Activated naive CD4-positive, alpha-beta T cell treated with anti-CD3 and anti-CD28 coated beads, Interleukin-2, amount 10 ng/mL, durations not matched to agents 5 hours and 36 hours (primary cell): ENCODE measurements around the gene SHD. TPM values are rescaled to one million over a fixed set of nuclear protein-coding genes. Genes with fewer than 3 reads are reported as not detected.

Experiments
- total RNA-seq, 2 experiments: library from RNA; stranded (reverse); gene quantifications; one replicate each; pipeline ENCODE4 v1.2.3, GENCODE V29; 2021

SHD gene
- not detected for total RNA-seq

GRCh38 chr19:4278419-4279266 lies at the start of gene SHD:
Gene SHD (plus strand): TSS chr19:4279266. CDS start chr19:4280064, 798 bp downstream.

GRCh38 chr19:4246767-4247593 lies 32.1 kb upstream of the SHD start, which contains the start of gene YJU2:
Gene YJU2 (plus strand): TSS chr19:4247080. CDS start chr19:4247147, 67 bp downstream.

GRCh38 chr19:4302243-4302640 lies 23.2 kb downstream of the SHD start, which contains the start of gene TMIGD2:
Gene TMIGD2 (minus strand): TSS chr19:4302389. CDS start chr19:4302385, 4 bp downstream.

GRCh38 chr19:4304538-4305256 lies 25.6 kb downstream of the SHD start, which contains the start of gene FSD1:
Gene FSD1 (plus strand): TSS chr19:4304598. CDS start chr19:4304747, 149 bp downstream.

GRCh38 chr19:4338441-4339355 lies 59.6 kb downstream of the SHD start, which contains the start of gene STAP2:
Gene STAP2 (minus strand): TSS chr19:4338827. CDS start chr19:4338753, 74 bp downstream.

Other genes starting within 250 kb of the SHD start
- gene ZBTB7A, start 212.4 kb upstream of the SHD start, total RNA-seq, result 10 to 100 TPM; 45.7 to 47.2 TPM
- 100 to 1,000 TPM; 192 to 194 TPM for gene MAP2K2, start 155.1 kb upstream of the SHD start, total RNA-seq
- under 1 TPM in 1 of 2 experiments, not detected in 1; 0.17 TPM for gene CREB3L3, start 125.6 kb upstream of the SHD start, total RNA-seq
- gene SIRT6, start 96.7 kb upstream of the SHD start, total RNA-seq, result 10 to 100 TPM; 30.8 to 35.0 TPM
- 1 to 10 TPM; 1.0 to 1.1 TPM for gene ANKRD24, start 96.6 kb upstream of the SHD start, total RNA-seq
- gene EBI3, start 49.7 kb upstream of the SHD start, total RNA-seq, result under 1 TPM in 1 of 2 experiments, not detected in 1; 0.40 TPM
- gene YJU2, start 32.2 kb upstream of the SHD start, total RNA-seq, result 10 to 100 TPM; 26.0 TPM
- gene TMIGD2, start 23.1 kb downstream of the SHD start, total RNA-seq, result 10 to 100 TPM; 50.3 to 53.2 TPM
- 1 to 10 TPM; 9.5 to 9.6 TPM for gene FSD1, start 25.3 kb downstream of the SHD start, total RNA-seq
- gene STAP2, start 59.6 kb downstream of the SHD start, total RNA-seq, result 10 to 100 TPM; 11.3 to 11.4 TPM
- 10 to 100 TPM; 19.3 to 20.4 TPM for gene MPND, start 64.3 kb downstream of the SHD start, total RNA-seq
- 10 to 100 TPM; 78.2 to 79.6 TPM for gene SH3GL1, start 121.3 kb downstream of the SHD start, total RNA-seq
- 10 to 100 TPM; 54.9 to 60.0 TPM for gene CHAF1A, start 123.4 kb downstream of the SHD start, total RNA-seq
- gene UBXN6, start 178.5 kb downstream of the SHD start, total RNA-seq, result 10 to 100 TPM; 50.0 to 57.5 TPM
- gene HDGFL2, start 193.0 kb downstream of the SHD start, total RNA-seq, result 10 to 100 TPM; 44.3 to 46.3 TPM
- not detected for gene PLIN4, start 239.2 kb downstream of the SHD start, total RNA-seq